Left colon (tissue), 2 donors: ENCODE measurements around the gene PDS5B. TPM values are rescaled to one million over a fixed set of nuclear protein-coding genes. Genes with fewer than 3 reads are reported as not detected.
A peak's percentile ranks its signal among the peaks of the same experiment; 100 is the strongest.
"Not testable (repeated sequence)": the region's sequence is repeated elsewhere in the genome, so short reads cannot be mapped to it uniquely, and the experiment has no call there.

Experiments used
- ATAC-seq: fragments of 200-7000 bp; cut with Tn5 transposase; one replicate; pipeline ENCODE4 v1.9.1; 2020; ENCODE audit warnings: mild to moderate bottlenecking, moderate library complexity
- DNase-seq, 2 donors: peaks; one replicate each; pipeline ENCODE4 v3.0.0-alpha.2; 2020
- intact Hi-C, 2 donors: fragments of 100-400 bp; cut with DNase I in 1 of 2; cut with micrococcal nuclease in 1 of 2; formaldehyde crosslinking; loops; one replicate each; pipeline versions ENCODE4 v1.11.2 to v1.14.0; 2022; cut with DNase I, micrococcal nuclease
- long read RNA-seq: library from polyadenylated mRNA; unstranded; transcript quantifications from one replicate; pipeline ENCODE4 v2.0.0, GENCODE V29; 2021
- total RNA-seq, 2 donors: library from RNA; stranded (reverse); fragmentation: NEBNext Ultra II Directional; extraction: Animal tissue kit (Norgen Biotek cat#: 25700); gene quantifications; one replicate each; pipeline ENCODE4 v1.2.1, GENCODE V29; 2021
- donor health status: DM: no; HTN: no; CAD: no.
- donor health status: DM: yes; HTN: yes; CAD: no.

The PDS5B gene, protein sequence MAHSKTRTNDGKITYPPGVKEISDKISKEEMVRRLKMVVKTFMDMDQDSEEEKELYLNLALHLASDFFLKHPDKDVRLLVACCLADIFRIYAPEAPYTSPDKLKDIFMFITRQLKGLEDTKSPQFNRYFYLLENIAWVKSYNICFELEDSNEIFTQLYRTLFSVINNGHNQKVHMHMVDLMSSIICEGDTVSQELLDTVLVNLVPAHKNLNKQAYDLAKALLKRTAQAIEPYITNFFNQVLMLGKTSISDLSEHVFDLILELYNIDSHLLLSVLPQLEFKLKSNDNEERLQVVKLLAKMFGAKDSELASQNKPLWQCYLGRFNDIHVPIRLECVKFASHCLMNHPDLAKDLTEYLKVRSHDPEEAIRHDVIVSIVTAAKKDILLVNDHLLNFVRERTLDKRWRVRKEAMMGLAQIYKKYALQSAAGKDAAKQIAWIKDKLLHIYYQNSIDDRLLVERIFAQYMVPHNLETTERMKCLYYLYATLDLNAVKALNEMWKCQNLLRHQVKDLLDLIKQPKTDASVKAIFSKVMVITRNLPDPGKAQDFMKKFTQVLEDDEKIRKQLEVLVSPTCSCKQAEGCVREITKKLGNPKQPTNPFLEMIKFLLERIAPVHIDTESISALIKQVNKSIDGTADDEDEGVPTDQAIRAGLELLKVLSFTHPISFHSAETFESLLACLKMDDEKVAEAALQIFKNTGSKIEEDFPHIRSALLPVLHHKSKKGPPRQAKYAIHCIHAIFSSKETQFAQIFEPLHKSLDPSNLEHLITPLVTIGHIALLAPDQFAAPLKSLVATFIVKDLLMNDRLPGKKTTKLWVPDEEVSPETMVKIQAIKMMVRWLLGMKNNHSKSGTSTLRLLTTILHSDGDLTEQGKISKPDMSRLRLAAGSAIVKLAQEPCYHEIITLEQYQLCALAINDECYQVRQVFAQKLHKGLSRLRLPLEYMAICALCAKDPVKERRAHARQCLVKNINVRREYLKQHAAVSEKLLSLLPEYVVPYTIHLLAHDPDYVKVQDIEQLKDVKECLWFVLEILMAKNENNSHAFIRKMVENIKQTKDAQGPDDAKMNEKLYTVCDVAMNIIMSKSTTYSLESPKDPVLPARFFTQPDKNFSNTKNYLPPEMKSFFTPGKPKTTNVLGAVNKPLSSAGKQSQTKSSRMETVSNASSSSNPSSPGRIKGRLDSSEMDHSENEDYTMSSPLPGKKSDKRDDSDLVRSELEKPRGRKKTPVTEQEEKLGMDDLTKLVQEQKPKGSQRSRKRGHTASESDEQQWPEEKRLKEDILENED (N-terminal part only)
- total RNA-seq: 10 to 100 TPM; 29.2 to 29.7 TPM
- long read RNA-seq, partial matches to known transcripts: 5 of 6 reads
- long read RNA-seq, other reads (novel, unspliced or antisense): 1 of 6 reads

DNA sequence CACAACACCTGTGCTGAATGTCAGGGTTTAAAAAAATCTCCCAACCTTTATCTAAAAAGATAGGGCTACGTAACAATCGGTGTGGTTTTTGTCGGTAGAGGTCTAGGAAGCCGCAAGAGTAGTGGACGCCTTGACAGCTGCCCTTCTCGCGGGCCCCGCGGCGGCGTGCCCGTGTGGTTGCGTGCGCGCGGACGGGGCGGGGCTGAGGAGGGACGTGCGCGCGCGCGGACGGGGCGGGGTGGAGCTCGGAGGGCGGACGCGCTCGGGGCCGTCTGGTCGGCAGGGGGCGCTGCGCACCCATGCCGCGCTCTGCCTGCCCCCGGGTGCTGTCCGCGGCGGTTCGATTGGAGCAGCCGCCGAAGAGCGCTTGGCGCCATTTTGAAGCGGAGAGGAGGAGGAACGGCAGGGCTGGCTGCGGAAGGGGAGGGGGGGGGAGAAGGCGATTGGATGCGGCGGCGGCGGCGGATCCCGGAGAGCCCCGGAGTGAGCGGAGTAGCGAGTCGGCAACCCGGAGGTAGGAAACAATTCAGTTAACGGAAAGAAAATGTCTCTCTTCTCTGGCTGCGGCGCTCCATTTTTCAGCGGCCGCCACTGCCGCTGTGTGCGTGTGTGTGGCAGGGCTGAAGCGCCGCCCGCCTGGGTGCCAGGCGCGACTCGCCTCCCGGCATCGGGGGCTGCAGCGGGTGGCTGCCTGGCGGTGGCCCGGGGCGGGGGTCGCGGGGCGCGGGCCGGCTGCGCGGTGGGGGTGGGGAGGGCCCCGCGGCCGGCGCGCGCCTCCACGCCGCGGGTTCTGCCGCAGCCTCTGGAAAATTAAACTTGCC lies at the start of gene PDS5B:
TSS of gene PDS5B (plus strand) at position 373 of the 821 bp plus-strand sequence. CDS start 62,321 bp downstream, outside the sequence.
- ATAC-seq (peak; percentile 94), DNase-seq (peak; percentile 94 to 95)
- intact Hi-C loops: loop anchor here in 1 of 2 donors (2.0 kb wide), 1 partner anchor 53 kb away; no protein-coding TSS in a partner anchor

GRCh38 chr13:32537580-32538142 lies 48.6 kb upstream of the PDS5B start:
- ATAC-seq (peak; percentile 8), DNase-seq (peak; percentile 30 to 47)
- intact Hi-C loops: no loop called here

- peak; percentile 81 for ATAC-seq
- intact Hi-C loops: no loop called here
- peak in 1 of 2 donors; percentile 71 for DNase-seq
Measured at GRCh38 chr13:32538143-32538620, 48.1 kb upstream of the PDS5B start.

DNA sequence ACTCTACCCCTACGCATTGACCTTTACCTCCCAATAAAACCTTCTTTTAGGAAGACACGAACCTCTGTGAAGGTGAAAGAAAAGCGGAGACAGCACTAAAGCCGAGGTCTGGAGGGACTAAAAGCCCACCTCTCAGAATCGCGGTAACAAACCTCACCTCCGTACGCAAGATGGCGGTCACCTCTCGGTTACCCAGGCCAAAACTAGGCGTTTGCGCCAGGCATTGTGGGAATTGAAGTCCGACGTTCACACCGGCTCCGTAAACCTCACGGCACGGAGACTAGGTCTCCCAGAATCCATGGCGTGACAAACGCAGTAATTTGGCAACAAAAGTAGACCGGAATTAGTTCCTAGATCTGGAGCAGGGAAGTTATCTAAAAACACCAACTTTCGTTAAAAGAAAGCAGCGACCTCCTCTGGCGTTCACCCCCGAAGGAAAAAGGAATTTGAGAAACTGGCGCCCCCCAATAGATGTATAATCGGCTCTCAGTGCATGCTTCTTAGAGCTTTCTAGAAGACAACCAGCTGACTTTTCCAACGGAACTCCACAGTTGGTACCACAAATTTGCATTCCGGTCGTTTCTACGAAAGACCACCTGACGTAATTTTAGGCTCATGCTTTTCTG lies 47.5 kb upstream of the PDS5B start, which contains the start of gene N4BP2L2:
TSS of gene N4BP2L2 (minus strand) at position 175 of the 626 bp plus-strand sequence. CDS start 1,768 bp downstream, outside the sequence.
- ATAC-seq: peak; percentile 99
- DNase-seq: peak; percentile 92 to 96
- intact Hi-C loops: no loop called here

DNA sequence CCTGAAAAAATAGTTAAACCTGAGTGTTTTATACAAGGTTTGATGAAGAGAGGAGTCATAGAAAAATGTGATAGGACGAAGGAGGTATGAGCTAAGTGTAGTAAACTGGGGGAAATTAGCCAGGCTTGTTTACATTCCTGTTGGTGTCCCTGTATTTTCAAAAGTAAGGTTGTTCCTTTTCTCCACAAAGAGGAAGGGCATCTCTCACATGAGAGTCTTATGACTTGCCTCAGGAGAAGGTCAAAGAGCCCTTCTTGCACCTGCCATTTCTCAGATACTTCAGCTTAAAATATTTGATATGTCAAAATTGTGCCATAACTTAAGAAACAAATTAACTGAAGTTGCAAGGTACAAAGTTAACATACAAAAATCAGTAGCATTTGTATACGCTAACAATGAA lies 44.0 kb upstream of the PDS5B start:
- intact Hi-C loops: no loop called here
- ATAC-seq (no peak), DNase-seq (no peak)

- intact Hi-C loops: no loop called here
- no peak for DNase-seq
Measured at GRCh38 chr13:32545083-32545482, 41.2 kb upstream of the PDS5B start.

GRCh38 chr13:32548837-32549236 lies 37.4 kb upstream of the PDS5B start:
- intact Hi-C loops: no loop called here
- ATAC-seq (no peak), DNase-seq (no peak)

More at GRCh38 chr13:32545083-32545482, 41.2 kb upstream of the PDS5B start:
- no peak for ATAC-seq

- ATAC-seq: no peak
- intact Hi-C loops: no loop called here
- no peak for DNase-seq
Measured at GRCh38 chr13:32549788-32550187, 36.5 kb upstream of the PDS5B start.

GRCh38 chr13:32553720-32554119 lies 32.5 kb upstream of the PDS5B start:
- ATAC-seq: no peak
- DNase-seq: no peak
- intact Hi-C loops: no loop called here

GRCh38 chr13:32555613-32556012 lies 30.6 kb upstream of the PDS5B start:
- intact Hi-C loops: no loop called here
- no peak for DNase-seq
- ATAC-seq: no peak

DNA sequence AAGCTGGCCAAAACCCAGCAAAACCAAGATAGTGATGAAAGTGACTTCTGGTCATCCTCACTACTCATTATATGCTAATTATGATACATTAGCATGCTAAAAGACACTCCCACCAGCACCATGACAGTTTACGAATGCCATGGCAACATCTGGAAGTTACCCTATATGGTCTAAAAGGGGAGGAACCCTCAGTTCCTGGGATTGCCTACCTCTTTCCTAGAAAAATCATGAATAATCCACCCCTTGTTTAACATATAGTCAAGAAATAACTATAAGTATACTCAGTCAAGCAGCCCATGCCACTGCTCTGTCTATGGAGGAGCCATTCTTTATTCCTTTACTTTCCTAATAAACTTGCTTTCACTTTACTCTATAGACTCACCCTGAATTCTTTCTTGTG lies 25.4 kb upstream of the PDS5B start:
- intact Hi-C loops: loop anchor here in 1 of 2 donors (10.0 kb wide), 1 partner anchor 176 kb away; no protein-coding TSS in a partner anchor
- not testable (repeated sequence) for ATAC-seq, DNase-seq

GRCh38 chr13:32575687-32576086 lies 10.6 kb upstream of the PDS5B start:
- intact Hi-C loops, DNase-seq, ATAC-seq: not testable (repeated sequence)

DNA sequence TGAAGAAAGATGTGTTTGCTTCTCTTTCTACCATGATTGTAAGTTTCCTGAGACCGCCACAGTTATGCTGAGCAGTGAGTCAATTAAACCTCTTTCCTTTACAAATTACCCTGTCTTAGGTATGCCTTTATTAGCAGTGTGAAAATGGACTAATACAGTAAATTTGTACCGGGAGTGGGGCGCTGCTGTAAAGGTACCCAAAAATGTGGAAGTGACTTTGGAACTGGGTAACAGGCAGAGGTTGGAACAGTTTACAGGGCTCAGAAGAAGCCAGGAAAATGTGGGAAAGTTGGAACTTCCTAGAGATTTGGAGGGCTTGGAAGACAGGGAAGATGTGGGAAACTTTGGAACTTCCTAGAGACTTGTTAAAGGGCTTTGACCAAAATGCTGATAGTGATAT lies 9.2 kb upstream of the PDS5B start:
- intact Hi-C loops: no loop called here
- ATAC-seq (no peak), DNase-seq (no peak)

DNA sequence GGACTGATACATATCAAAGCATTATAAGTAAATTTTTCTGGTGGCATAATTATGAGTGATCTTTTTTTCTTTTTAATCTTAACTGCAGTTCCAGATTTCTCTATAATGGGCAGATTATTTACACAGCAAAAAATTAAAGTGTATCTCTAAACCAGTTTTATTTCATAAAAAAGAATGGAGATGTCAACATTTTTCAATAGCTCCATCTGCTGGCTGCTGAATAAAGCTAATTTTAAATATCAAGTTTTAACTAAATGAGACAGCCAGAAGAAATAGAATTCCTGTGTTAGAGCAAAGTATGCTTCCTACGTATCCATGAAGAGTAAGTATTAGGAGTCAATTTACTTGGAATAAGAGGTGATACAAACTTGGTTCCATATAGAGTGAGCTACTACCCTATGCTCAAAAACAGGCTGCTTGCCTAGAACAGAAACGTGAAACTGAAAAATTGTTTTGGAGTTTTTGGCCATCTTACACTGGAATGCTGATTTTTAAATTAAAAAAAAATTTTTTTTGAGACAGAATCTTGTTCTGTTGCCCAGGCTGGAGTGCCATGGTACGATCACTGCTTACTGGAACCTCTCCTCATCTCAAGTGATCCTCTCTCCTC lies 5.0 kb upstream of the PDS5B start:
- no peak for ATAC-seq
- intact Hi-C loops: no loop called here
- DNase-seq: no peak

- DNase-seq (no peak), ATAC-seq (no peak)
- intact Hi-C loops: no loop called here
Measured at GRCh38 chr13:32582281-32582680, 4.0 kb upstream of the PDS5B start.

GRCh38 chr13:32582991-32583390 lies 3.3 kb upstream of the PDS5B start:
- intact Hi-C loops: no loop called here
- ATAC-seq (no peak), DNase-seq (no peak)
